ENCODE measurements around the gene FRMD8.

The FRMD8 gene

GRCh38 chr11:65420979-65421793 is 34.7 kb downstream of the FRMD8 start:
- peak; percentile 97 for DNase-seq (ENCODE audit: low spot score)
- Histone ChIP-seq H3K4me1 (ENCODE audit: insufficient read depth, poor library complexity, severe bottlenecking) (peaks cover 35% of the 10 kb centered on the region), H3K4me3 (ENCODE audit: severe bottlenecking) (peak overlapping the region; percentile 76), H3K9me3 (ENCODE audit: severe bottlenecking) (no peaks in the 10 kb centered on the region), H3K27ac (ENCODE audit: poor library complexity, severe bottlenecking) (peak overlapping the region; percentile 97), H3K36me3 (ENCODE audit: low read depth) (peaks cover 34% of the 10 kb centered on the region), H3K27me3 (ENCODE audit: insufficient read depth, poor library complexity, severe bottlenecking) (no peaks in the 10 kb centered on the region)
- peak; percentile 38 for ATAC-seq (ENCODE audit: low read depth)
- no peak for TF ChIP-seq CTCF (IDR thresholded peaks at IDR 0.05; ENCODE audit: poor library complexity, severe bottlenecking)

GRCh38 chr11:65421794-65422632 is 35.6 kb downstream of the FRMD8 start:
- Histone ChIP-seq H3K4me3 (ENCODE audit: severe bottlenecking) (peak overlapping the region; percentile 76), H3K4me1 (ENCODE audit: insufficient read depth, poor library complexity, severe bottlenecking) (peaks cover 32% of the 10 kb centered on the region), H3K36me3 (ENCODE audit: low read depth) (peaks cover 43% of the 10 kb centered on the region), H3K27me3 (ENCODE audit: insufficient read depth, poor library complexity, severe bottlenecking) (no peaks in the 10 kb centered on the region), H3K27ac (ENCODE audit: poor library complexity, severe bottlenecking) (peak overlapping the region; percentile 97), H3K9me3 (ENCODE audit: severe bottlenecking) (no peaks in the 10 kb centered on the region)
- ATAC-seq (ENCODE audit: low read depth) (no peak), DNase-seq (ENCODE audit: low spot score) (peak; percentile 97)
- no peak for TF ChIP-seq CTCF (IDR thresholded peaks at IDR 0.05; ENCODE audit: poor library complexity, severe bottlenecking)

GRCh38 chr11:65422633-65423515 is 36.4 kb downstream of the FRMD8 start, which contains the start of gene NEAT1:
NEAT1 (plus strand) TSS chr11:65422798.
- peaks cover 31% of the 10 kb centered on the region for H3K4me1 ChIP-seq (ENCODE audit: insufficient read depth, poor library complexity, severe bottlenecking)

More at GRCh38 chr11:65422633-65423515, 36.4 kb downstream of the FRMD8 start, which contains the start of gene NEAT1:
- DNase-seq (ENCODE audit: low spot score), result peak; percentile 94
- no peaks in the 10 kb centered on the region for H3K27me3 ChIP-seq (ENCODE audit: insufficient read depth, poor library complexity, severe bottlenecking)
- no peak for TF ChIP-seq CTCF (IDR thresholded peaks at IDR 0.05; ENCODE audit: poor library complexity, severe bottlenecking)
- H3K4me3 ChIP-seq (ENCODE audit: severe bottlenecking), result peak within 1 kb of the TSS; percentile 76
- H3K9me3 ChIP-seq (ENCODE audit: severe bottlenecking), result no peaks in the 10 kb centered on the region
- no peak; the same call in 2 of the 3 replicates for ATAC-seq (ENCODE audit: low read depth)
- peak within 1 kb of the TSS; percentile 97 for H3K27ac ChIP-seq (ENCODE audit: poor library complexity, severe bottlenecking)
- peaks cover 51% of the 10 kb centered on the region for H3K36me3 ChIP-seq (ENCODE audit: low read depth)

Data from RWPE2 (cell line).